Kidney (tissue), 14 donors: Measurements from ENCODE around the gene NT5DC3. TPM values are rescaled to one million over a fixed set of nuclear protein-coding genes. Genes with fewer than 3 reads are reported as not detected.
"Not testable (repeated sequence)": the region's sequence is repeated elsewhere in the genome, so short reads cannot be mapped to it uniquely, and the experiment has no call there.

Source experiments
- DNase-seq, 5 donors: peaks; one replicate each; pipeline ENCODE4 v3.0.0-alpha.2; 2013 to 2020
- FAIRE-seq: peaks from 2 replicates; lab custom pipeline; 2012; peaks lifted over from hg19 to GRCh38; lab: Jason Lieb, UNC
- H3K27ac ChIP-seq, 2 donors: one replicate each; pipeline ENCODE4 v1.7.0; 2013; ENCODE audit warnings: low read depth in 2 of 2, low read length in 2 of 2, inconsistent platforms in 1 of 2
- H3K27me3 ChIP-seq: one replicate; pipeline ENCODE4 v1.7.1; 2013; ENCODE audit warnings: low read length, inconsistent platforms; ENCODE audit not compliant: control insufficient read depth, insufficient read depth
- H3K36me3 ChIP-seq, 3 donors: one replicate each; pipeline versions ENCODE4 v1.7.0 to v1.7.1; 2013; ENCODE audit warnings: low read length in 3 of 3, control low read depth in 1 of 3, inconsistent platforms in 1 of 3; ENCODE audit not compliant: insufficient read depth in 3 of 3, control insufficient read depth in 2 of 3
- H3K4me1 ChIP-seq, 3 donors: one replicate each; pipeline versions ENCODE4 v1.7.0 to v1.7.1; 2013; ENCODE audit warnings: low read length in 3 of 3, inconsistent platforms in 1 of 3, low read depth in 1 of 3; ENCODE audit not compliant: control insufficient read depth in 2 of 3, insufficient read depth in 2 of 3
- H3K4me3 ChIP-seq, 3 donors: one replicate each; pipeline versions ENCODE4 v1.7.0 to v1.8.1; 2013; ENCODE audit warnings: low read length in 3 of 3, control low read depth in 1 of 3, inconsistent platforms in 1 of 3
- H3K9ac ChIP-seq, 3 donors: one replicate each; pipeline versions ENCODE4 v1.7.0 to v1.7.1; 2013; ENCODE audit warnings: low read length in 3 of 3, control low read depth in 1 of 3, inconsistent platforms in 1 of 3
- H3K9me3 ChIP-seq, 3 donors: one replicate each; pipeline versions ENCODE4 v1.7.0 to v1.7.1; 2013; ENCODE audit warnings: low read length in 3 of 3, control low read depth in 1 of 3, inconsistent platforms in 1 of 3; ENCODE audit not compliant: control insufficient read depth in 2 of 3, insufficient read depth in 1 of 3
- intact Hi-C: fragments of 100-400 bp; cut with DNase I; formaldehyde crosslinking; loops from one replicate; pipeline ENCODE4 v1.11.1; 2022
- polyA plus RNA-seq: library from polyadenylated mRNA; stranded (reverse); fragments of 350-450 nt; fragmentation: Illumina TruSeq; extraction: RNeasy Lipid Tissue Mini Kit (QIAGEN cat#74804); gene quantifications from one replicate; pipeline ENCODE4 v1.2.3, GENCODE V29; 2014; ENCODE audit warnings: low read depth, low replicate concordance; ENCODE audit not compliant: insufficient read depth
- total RNA-seq: library from RNA; stranded (reverse); fragmentation: NEBNext Ultra II Directional; extraction: Animal tissue kit (Norgen Biotek cat#: 25700); gene quantifications from one replicate; pipeline ENCODE4 v1.2.1, GENCODE V29; 2021
- TF ChIP-seq, protein P1 (sequence below): IDR thresholded peaks from 3 replicates; pipeline ENCODE4 v1.5.1; 2012; ENCODE audit warnings: mild to moderate bottlenecking, moderate library complexity, borderline replicate concordance; ENCODE audit not compliant: insufficient read depth; ENCODE audit errors: extremely low read depth
- donor health status: control.
- donor health status: control.
- donor health status: control.
- donor health status: control.
- donor health status: control.
- donor health status: DM: yes; HTN: yes; CAD: no.
- donor health status: Normal renal cell carcinoma (clear cell type).

Gene NT5DC3
- total and polyA plus RNA-seq, 2 donors from 2014 or later: 1.1 to 7.8 TPM

DNA sequence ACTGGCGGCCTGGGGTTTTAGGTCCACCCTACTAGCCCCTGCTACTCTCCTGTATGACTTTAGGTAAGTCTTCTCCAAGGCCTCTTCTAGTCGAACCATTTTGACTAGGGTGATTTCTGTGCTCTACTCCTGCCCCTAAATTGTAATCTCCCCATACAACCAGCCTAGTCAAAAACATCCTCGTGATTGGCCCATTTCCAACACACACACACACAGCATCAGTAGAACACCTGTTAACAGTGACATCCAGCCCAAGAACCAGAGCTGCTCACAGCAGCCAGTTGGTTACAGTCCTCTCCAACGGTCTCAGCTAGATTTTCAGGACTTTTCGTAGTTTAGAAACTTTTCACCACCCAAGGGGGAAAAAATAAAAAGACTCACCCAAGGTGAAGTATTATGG lies 30.9 kb downstream of the NT5DC3 start:
- TF ChIP-seq, protein P1, sequence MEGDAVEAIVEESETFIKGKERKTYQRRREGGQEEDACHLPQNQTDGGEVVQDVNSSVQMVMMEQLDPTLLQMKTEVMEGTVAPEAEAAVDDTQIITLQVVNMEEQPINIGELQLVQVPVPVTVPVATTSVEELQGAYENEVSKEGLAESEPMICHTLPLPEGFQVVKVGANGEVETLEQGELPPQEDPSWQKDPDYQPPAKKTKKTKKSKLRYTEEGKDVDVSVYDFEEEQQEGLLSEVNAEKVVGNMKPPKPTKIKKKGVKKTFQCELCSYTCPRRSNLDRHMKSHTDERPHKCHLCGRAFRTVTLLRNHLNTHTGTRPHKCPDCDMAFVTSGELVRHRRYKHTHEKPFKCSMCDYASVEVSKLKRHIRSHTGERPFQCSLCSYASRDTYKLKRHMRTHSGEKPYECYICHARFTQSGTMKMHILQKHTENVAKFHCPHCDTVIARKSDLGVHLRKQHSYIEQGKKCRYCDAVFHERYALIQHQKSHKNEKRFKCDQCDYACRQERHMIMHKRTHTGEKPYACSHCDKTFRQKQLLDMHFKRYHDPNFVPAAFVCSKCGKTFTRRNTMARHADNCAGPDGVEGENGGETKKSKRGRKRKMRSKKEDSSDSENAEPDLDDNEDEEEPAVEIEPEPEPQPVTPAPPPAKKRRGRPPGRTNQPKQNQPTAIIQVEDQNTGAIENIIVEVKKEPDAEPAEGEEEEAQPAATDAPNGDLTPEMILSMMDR: no peak
- no peak for DNase-seq
- Histone ChIP-seq H3K36me3 (no peaks in the 10 kb centered on the region), H3K27me3 (no peaks in the 10 kb centered on the region), H3K4me1 (no peaks in the 10 kb centered on the region), H3K27ac (no peak overlapping the region), H3K9me3 (no peaks in the 10 kb centered on the region), H3K4me3 (no peak overlapping the region), H3K9ac (no peak overlapping the region)
- no peak for FAIRE-seq
- intact Hi-C loops: no loop called here

DNA sequence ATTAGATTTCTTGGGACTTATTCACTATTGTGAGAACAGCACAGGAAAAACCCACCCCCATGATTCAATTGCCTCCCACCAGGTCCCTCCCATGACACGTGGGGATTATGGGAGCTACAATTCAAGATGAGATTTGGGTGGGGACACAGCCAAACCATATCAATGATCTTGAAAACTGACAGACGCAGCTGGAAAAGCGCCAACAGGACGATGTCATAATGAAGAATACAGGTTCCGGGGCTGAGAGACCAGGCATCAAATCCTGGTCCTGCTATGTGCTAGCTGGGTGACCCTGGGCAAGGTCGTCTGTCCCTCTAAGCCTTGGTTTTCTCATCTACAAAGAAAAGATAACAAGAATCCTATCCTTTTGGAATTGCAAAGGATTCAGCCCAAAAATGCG lies 31.4 kb downstream of the NT5DC3 start:
- H3K4me3 ChIP-seq, H3K9ac ChIP-seq, H3K27ac ChIP-seq, DNase-seq, H3K9me3 ChIP-seq, intact Hi-C loops, H3K27me3 ChIP-seq, FAIRE-seq, H3K4me1 ChIP-seq, H3K36me3 ChIP-seq: not testable (repeated sequence)

- intact Hi-C loops: no loop called here
- Histone ChIP-seq H3K27ac (no peak overlapping the region), H3K4me3 (no peak overlapping the region), H3K36me3 (no peaks in the 10 kb centered on the region), H3K4me1 (no peaks in the 10 kb centered on the region), H3K9me3 (no peaks in the 10 kb centered on the region), H3K9ac (no peak overlapping the region), H3K27me3 (no peaks in the 10 kb centered on the region)
- FAIRE-seq (no peak), DNase-seq (no peak)
- TF ChIP-seq, protein P1: no peak
These were observed 31.9 kb downstream of the NT5DC3 start for GRCh38 chr12:103809154-103809553.

- no peak overlapping the region for H3K4me3 ChIP-seq
- no peak overlapping the region for H3K9ac ChIP-seq
- H3K4me1 ChIP-seq: no peaks in the 10 kb centered on the region
- H3K27me3 ChIP-seq: no peaks in the 10 kb centered on the region
- no peaks in the 10 kb centered on the region for H3K9me3 ChIP-seq
- no peak for FAIRE-seq
- TF ChIP-seq, protein P1: no peak
- H3K27ac ChIP-seq: no peak overlapping the region
- H3K36me3 ChIP-seq: no peaks in the 10 kb centered on the region
- intact Hi-C loops: no loop called here
- no peak for DNase-seq
These were observed 32.7 kb downstream of the NT5DC3 start for GRCh38 chr12:103808239-103808880.
